Neural progenitor cell (in vitro differentiated cells): ENCODE data around the gene LZTFL1.

Experiments
- EZH2 ChIP-seq: fragments of 200-600 bp; sonication (generic); IDR thresholded peaks from 2 replicates; pipeline ENCODE4 v1.6.1; 2017; ENCODE audit warnings: antibody characterized with exemption, mild to moderate bottlenecking, moderate library complexity
- TF ChIP-seq, protein P1 (sequence below): fragments of 200-600 bp; sonication (generic); IDR thresholded peaks from 2 replicates; pipeline ENCODE4 v1.5.1; 2017; ENCODE audit warnings: antibody characterized with exemption, mild to moderate bottlenecking

DNA sequence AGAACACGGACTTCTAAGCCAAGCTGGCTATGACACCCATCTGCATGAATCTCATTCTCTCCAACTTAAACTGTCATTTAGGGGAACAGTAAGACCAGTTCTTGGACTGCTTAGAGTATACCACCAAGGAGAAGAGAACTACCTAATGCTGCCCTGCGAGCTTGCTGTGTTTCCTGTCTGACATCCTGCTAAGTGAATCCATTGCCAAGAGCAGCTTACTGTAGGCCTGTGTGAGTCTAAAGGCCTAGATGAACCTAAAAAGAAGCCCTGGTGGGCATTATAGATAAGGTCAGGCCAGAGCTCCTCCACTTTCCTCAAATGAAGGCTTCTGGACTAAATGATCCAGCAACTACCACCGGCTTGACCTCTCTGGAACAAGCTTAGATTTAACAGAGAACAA, 15.0 kb downstream of the LZTFL1 start:
- TF ChIP-seq, protein P1, sequence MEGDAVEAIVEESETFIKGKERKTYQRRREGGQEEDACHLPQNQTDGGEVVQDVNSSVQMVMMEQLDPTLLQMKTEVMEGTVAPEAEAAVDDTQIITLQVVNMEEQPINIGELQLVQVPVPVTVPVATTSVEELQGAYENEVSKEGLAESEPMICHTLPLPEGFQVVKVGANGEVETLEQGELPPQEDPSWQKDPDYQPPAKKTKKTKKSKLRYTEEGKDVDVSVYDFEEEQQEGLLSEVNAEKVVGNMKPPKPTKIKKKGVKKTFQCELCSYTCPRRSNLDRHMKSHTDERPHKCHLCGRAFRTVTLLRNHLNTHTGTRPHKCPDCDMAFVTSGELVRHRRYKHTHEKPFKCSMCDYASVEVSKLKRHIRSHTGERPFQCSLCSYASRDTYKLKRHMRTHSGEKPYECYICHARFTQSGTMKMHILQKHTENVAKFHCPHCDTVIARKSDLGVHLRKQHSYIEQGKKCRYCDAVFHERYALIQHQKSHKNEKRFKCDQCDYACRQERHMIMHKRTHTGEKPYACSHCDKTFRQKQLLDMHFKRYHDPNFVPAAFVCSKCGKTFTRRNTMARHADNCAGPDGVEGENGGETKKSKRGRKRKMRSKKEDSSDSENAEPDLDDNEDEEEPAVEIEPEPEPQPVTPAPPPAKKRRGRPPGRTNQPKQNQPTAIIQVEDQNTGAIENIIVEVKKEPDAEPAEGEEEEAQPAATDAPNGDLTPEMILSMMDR: no peak
- TF ChIP-seq EZH2: no peak
